ENCODE results near the gene ATP9A.
"Not testable (repeated sequence)": the region's sequence is repeated elsewhere in the genome, so short reads cannot be mapped to it uniquely, and the experiment has no call there.

- TF ChIP-seq, protein P1, sequence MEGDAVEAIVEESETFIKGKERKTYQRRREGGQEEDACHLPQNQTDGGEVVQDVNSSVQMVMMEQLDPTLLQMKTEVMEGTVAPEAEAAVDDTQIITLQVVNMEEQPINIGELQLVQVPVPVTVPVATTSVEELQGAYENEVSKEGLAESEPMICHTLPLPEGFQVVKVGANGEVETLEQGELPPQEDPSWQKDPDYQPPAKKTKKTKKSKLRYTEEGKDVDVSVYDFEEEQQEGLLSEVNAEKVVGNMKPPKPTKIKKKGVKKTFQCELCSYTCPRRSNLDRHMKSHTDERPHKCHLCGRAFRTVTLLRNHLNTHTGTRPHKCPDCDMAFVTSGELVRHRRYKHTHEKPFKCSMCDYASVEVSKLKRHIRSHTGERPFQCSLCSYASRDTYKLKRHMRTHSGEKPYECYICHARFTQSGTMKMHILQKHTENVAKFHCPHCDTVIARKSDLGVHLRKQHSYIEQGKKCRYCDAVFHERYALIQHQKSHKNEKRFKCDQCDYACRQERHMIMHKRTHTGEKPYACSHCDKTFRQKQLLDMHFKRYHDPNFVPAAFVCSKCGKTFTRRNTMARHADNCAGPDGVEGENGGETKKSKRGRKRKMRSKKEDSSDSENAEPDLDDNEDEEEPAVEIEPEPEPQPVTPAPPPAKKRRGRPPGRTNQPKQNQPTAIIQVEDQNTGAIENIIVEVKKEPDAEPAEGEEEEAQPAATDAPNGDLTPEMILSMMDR (IDR thresholded peaks at IDR 0.05 in 2 of 3, conservative IDR thresholded peaks at IDR 0.05 in 1 of 3; ENCODE audit: borderline replicate concordance in 1 of 3, insufficient read depth in 1 of 3, low read depth in 2 of 3, low read length in 2 of 3): not testable (repeated sequence)
- TF ChIP-seq, protein P2, sequence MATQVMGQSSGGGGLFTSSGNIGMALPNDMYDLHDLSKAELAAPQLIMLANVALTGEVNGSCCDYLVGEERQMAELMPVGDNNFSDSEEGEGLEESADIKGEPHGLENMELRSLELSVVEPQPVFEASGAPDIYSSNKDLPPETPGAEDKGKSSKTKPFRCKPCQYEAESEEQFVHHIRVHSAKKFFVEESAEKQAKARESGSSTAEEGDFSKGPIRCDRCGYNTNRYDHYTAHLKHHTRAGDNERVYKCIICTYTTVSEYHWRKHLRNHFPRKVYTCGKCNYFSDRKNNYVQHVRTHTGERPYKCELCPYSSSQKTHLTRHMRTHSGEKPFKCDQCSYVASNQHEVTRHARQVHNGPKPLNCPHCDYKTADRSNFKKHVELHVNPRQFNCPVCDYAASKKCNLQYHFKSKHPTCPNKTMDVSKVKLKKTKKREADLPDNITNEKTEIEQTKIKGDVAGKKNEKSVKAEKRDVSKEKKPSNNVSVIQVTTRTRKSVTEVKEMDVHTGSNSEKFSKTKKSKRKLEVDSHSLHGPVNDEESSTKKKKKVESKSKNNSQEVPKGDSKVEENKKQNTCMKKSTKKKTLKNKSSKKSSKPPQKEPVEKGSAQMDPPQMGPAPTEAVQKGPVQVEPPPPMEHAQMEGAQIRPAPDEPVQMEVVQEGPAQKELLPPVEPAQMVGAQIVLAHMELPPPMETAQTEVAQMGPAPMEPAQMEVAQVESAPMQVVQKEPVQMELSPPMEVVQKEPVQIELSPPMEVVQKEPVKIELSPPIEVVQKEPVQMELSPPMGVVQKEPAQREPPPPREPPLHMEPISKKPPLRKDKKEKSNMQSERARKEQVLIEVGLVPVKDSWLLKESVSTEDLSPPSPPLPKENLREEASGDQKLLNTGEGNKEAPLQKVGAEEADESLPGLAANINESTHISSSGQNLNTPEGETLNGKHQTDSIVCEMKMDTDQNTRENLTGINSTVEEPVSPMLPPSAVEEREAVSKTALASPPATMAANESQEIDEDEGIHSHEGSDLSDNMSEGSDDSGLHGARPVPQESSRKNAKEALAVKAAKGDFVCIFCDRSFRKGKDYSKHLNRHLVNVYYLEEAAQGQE (IDR thresholded peaks at IDR 0.05; ENCODE audit: low read depth): not testable (repeated sequence)
- TF ChIP-seq EZH2 (IDR thresholded peaks at IDR 0.05); JUND (IDR thresholded peaks at IDR 0.05); EZH2phosphoT487 (IDR thresholded peaks at IDR 0.05; ENCODE audit: borderline replicate concordance); SP1 (IDR thresholded peaks at IDR 0.05; ENCODE audit: low read depth); SIN3A (IDR thresholded peaks at IDR 0.05; ENCODE audit: low read depth); FOSL1 (IDR thresholded peaks at IDR 0.05; ENCODE audit: low read depth); MAX (IDR thresholded peaks at IDR 0.05); POLR2A (IDR thresholded peaks at IDR 0.05; ENCODE audit: borderline replicate concordance, extremely low read depth, insufficient read depth, insufficient read length); POLR2AphosphoS5 (IDR thresholded peaks at IDR 0.05; ENCODE audit: low read depth, low read length): not testable (repeated sequence)
Observed at GRCh38 chr20:51753220-51753619, 15.0 kb downstream of the ATP9A start.

Measured in HCT116 (cell line).